Hypothalamus (tissue), 51 donors: Measurements from ENCODE around the gene SETD6.
A peak's percentile ranks its signal among the peaks of the same experiment; 100 is the strongest.

Source experiments
- DNase-seq, 51 donors: peaks; one replicate each; lab custom pipeline; 2025; lab: John Stamatoyannopoulos, UW

Gene SETD6

GRCh38 chr16:58507195-58507962 is 7.9 kb upstream of the SETD6 start:
- no peak for DNase-seq

GRCh38 chr16:58507963-58508670 is 7.2 kb upstream of the SETD6 start:
- DNase-seq, result no peak

- no peak for DNase-seq
Observed at GRCh38 chr16:58508671-58509251, 6.6 kb upstream of the SETD6 start.

- DNase-seq, result no peak
Observed at GRCh38 chr16:58509256-58510096, 5.8 kb upstream of the SETD6 start.

- no peak for DNase-seq
Observed at GRCh38 chr16:58510097-58510775, 5.1 kb upstream of the SETD6 start.

GRCh38 chr16:58510776-58511628 is 4.3 kb upstream of the SETD6 start:
- DNase-seq, result no peak

GRCh38 chr16:58511933-58512815 is 3.1 kb upstream of the SETD6 start:
- DNase-seq, result peak in 38 of 51 donors; percentile 17 to 76 (median 50)

- DNase-seq, result no peak
Observed at GRCh38 chr16:58513874-58514273, 1.4 kb upstream of the SETD6 start.

GRCh38 chr16:58515871-58516767 is 802 bp downstream of the SETD6 start:
- peak in 1 of 51 donors; percentile 64 for DNase-seq

GRCh38 chr16:58516768-58517107 is 1.4 kb downstream of the SETD6 start:
- DNase-seq, result no peak

- DNase-seq, result no peak
Observed at GRCh38 chr16:58518083-58518979, 3.0 kb downstream of the SETD6 start.

- no peak for DNase-seq
Observed at GRCh38 chr16:58518980-58519368, 3.7 kb downstream of the SETD6 start.

- DNase-seq, result no peak
Observed at GRCh38 chr16:58519707-58520106, 4.4 kb downstream of the SETD6 start.

- DNase-seq, result no peak
Observed at GRCh38 chr16:58530179-58530578, 14.9 kb downstream of the SETD6 start.

- DNase-seq, result no peak
Observed at GRCh38 chr16:58532414-58532813, 17.1 kb downstream of the SETD6 start.

- no peak for DNase-seq
Observed at GRCh38 chr16:58533751-58534470, 18.6 kb downstream of the SETD6 start.
